NCI-H1694 treated with DMSO at 0.1 percent for 48 hours (cell line): ENCODE data around the gene POLD3.

Experiments used
- DNase-seq: peaks from one replicate; lab custom pipeline; 2025; lab: John Stamatoyannopoulos, UW

POLD3 gene

DNA sequence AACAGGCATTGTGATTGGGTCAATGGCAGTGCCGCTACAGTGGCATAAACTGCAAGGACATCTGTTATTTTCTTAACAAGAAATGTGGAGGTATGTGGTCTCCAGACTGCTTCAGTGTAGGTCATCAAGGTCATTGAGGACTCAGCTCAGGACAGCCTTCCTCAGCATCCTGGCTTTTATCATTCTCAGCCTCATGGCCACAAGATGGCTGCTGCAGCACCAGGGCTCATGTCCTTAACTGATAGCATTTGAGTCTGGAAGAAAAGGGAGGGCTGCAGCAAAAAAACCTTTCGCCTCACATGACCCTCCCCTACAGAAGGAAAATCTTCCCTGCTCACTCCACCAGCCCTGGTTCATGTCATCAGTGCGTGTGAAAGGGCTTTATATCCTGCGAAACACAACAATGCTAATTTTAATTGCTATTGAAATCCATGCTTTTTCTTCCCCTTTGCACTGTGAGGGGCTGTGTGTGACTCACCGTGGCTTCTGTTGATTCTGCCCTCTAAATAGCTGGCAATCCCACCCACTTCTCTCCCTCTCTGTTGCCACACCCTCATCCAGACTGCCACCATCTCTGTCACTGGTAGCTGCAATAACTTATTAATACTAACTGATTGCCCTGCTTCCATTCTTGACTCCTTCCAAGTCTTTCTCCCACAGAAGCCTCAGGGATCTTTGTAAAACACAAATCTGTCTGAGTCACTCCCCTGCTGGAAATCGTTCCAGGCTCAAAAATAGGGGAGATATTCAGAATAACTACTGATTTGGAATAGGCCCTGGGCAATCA, 95.0 kb downstream of the POLD3 start:
- DNase-seq, result no peak

DNA sequence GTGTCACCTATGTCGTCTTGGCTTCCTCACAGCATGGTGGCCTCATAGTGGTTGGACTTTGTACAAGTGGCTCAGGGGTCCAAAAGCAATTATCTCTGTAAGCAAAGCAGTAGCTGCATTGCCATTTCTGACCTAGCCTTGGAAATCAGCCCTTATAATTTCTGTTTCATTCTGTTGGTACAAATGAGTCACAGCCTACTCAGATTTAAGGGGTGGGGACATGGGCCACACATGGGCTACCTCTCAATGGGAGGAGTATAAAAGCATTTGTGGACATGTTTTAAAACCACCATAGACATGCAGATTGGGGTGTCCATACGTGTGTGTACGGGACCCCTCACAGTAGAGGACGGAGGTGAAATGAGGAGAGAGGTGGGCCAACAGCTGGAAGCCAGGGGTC, 97.3 kb downstream of the POLD3 start:
- no peak for DNase-seq

DNA sequence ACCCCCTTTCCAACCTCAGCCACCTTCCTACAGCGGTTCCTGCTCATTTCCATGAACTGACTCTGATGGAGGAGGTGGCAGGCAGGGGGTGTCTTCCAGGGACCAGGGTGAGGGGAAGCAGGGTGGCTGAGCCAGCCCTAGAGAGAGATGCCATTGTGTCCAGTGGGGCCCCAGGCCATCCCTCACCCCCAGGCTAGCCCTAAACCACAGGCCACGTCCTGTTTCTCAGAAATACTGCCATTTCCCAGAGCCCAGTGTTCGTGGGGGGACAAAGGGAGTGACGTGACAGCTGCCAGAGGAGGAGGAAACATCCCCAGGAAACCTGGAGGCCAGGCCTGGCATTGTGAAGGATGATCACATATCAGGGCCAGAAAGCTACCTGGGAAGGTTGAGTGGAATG, 99.4 kb downstream of the POLD3 start:
- DNase-seq, result no peak
